Astrocyte of the cerebellum (primary cell): ENCODE measurements around the gene MTMR2.

Experiments
- DNase-seq: peaks from one replicate; pipeline ENCODE4 v3.0.0-alpha.2; 2011; ENCODE audit warnings: low read depth
- H3K4me3 ChIP-seq: 2 replicates; pipeline ENCODE4 v1.5.1; 2011; ENCODE audit warnings: mild to moderate bottlenecking, low read depth, low read length, moderate library complexity
- in situ Hi-C: cut with HindIII; loops from 2 replicates; pipeline ENCODE4 v1.10.0; 2017; ENCODE audit warnings: low sequenced_read_pairs
- TF ChIP-seq, protein P1 (sequence below): IDR thresholded peaks from 2 replicates; pipeline ENCODE4 v1.5.1; 2012; ENCODE audit warnings: low read length, low read depth, moderate library complexity, mild to moderate bottlenecking; ENCODE audit errors: missing control alignments

The MTMR2 gene

DNA sequence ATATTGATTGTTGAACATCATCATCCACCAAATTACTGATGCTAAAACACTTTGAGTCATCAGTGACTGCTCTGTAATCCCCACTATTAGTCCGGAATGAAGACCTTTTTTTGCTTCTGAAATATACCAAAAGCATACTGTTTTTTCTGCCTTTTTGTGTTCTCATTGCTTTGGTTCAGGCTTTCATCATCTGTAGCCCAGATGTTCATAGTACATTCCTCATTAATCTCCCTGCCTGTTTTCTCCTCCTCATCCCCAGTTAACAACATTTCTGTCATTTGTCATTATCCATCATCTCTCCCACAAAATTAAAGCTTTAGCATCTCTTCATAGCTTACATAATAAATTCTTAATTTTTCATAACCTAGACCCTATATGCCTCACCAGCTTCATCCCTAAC lies 124.4 kb downstream of the MTMR2 start:
- H3K4me3 ChIP-seq, result no peak overlapping the region
- TF ChIP-seq, protein P1, sequence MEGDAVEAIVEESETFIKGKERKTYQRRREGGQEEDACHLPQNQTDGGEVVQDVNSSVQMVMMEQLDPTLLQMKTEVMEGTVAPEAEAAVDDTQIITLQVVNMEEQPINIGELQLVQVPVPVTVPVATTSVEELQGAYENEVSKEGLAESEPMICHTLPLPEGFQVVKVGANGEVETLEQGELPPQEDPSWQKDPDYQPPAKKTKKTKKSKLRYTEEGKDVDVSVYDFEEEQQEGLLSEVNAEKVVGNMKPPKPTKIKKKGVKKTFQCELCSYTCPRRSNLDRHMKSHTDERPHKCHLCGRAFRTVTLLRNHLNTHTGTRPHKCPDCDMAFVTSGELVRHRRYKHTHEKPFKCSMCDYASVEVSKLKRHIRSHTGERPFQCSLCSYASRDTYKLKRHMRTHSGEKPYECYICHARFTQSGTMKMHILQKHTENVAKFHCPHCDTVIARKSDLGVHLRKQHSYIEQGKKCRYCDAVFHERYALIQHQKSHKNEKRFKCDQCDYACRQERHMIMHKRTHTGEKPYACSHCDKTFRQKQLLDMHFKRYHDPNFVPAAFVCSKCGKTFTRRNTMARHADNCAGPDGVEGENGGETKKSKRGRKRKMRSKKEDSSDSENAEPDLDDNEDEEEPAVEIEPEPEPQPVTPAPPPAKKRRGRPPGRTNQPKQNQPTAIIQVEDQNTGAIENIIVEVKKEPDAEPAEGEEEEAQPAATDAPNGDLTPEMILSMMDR, result no peak
- DNase-seq, result no peak
- in situ Hi-C loops, result no loop called here

DNA sequence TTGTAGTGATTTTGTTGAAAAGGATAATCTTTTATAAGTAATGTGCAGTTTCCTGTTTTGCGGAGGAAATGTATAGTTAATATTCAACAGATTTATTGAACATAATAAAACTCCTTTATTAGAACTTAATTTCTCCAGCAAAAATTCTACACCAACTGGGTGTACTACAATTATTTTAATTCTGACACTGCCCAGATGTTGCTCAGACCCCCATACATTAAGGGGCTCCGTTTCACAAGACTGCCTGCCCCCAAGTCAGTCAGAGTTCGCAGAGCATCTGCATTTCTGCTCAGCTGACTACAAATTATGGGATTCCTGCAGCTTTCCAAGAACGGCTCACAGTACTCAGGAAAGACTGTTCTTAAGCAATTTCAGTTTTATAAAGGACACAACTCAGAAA lies 127.4 kb downstream of the MTMR2 start:
- no peak overlapping the region for H3K4me3 ChIP-seq
- TF ChIP-seq, protein P1, result no peak
- DNase-seq, result no peak
- in situ Hi-C loops, result no loop called here

DNA sequence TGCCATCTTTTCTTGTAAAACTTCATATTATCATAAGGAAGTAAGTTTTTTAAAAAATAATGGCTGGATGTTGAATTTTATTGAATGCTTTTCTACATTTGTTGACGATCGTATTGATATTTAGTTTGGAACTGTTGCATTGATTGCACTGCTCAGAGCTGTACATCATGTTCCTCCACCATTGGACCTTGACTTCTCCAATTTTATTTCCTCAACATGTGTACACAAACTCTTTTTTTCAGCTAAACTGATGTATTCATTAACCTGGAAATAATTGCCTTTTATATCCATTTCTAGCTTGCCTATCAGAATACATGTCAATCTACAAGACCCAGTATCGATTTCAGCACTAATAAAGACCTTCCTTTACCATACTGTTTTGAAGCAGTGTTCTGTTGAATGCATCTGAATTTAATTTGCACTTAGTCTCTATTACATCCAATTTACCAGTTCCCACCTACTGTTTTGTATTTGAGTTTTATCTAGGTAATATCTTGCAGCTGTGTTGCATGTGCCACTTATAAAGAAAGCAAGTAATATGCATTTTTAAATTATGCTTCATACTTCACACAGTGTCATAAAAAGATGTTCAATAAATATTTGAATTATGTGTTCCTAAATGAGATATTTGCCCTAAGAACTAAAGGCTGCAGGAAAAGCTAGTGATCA lies 128.1 kb downstream of the MTMR2 start:
- H3K4me3 ChIP-seq, result no peak overlapping the region
- in situ Hi-C loops, result no loop called here
- DNase-seq, result no peak
- TF ChIP-seq, protein P1, result no peak

DNA sequence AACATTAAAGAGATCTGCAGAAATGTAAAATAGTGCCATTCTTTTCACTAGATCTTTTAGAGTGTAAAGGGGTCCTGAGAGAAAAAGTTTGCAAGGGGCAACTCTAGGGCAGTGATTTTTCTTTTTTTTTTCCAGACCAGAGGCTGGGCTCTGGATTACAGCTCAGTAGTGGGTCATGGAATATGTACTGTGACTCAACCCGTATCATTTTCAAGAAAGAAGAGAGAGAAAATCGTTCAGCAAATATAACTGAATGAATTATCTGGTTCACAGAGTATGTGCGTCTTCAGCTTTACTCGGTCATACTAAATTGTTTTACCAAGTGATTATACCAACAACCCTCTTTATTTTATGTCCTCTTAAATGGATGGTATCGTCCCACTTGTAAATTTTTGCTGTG lies 129.8 kb downstream of the MTMR2 start:
- DNase-seq, result no peak
- in situ Hi-C loops, result no loop called here
- H3K4me3 ChIP-seq, result no peak overlapping the region
- TF ChIP-seq, protein P1, result no peak

DNA sequence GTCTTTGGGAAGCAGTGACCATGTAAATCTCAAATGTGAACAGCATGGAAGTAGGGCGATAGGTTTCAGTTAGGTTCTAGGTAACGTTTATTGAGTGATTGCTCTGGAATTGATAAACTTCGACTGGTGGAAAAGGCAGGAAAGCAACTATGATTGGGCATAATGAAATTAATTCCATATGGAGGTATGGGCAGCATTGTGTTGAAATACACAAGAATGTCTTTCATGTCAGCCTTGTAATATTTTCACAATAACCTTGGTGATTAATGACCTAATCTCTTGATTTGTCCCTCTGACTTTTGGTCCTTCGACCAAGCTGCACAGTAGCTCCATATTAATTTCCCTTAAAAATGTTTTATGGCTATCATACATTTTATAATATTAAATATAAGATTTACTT lies 130.8 kb downstream of the MTMR2 start:
- in situ Hi-C loops, result no loop called here
- no peak for DNase-seq
- H3K4me3 ChIP-seq, result no peak overlapping the region
- TF ChIP-seq, protein P1, result no peak

DNA sequence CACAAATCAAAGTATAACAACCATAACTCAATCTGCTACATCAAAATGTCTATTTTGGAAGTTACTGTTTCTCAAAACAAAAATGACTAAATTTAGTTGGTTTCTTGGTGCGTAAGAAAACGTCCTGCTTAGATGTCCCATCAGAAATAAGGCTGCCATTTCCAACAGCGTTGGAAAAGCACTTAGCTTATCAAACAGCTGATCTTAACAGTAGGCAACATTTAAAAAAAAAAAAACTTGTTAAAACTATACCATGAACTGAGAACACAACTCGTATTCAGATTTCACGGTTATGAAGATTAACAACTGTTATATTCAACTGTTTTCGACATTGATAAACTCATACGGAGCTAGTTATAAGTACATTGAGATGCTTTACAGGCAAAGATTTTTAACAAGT lies 131.2 kb downstream of the MTMR2 start:
- no peak overlapping the region for H3K4me3 ChIP-seq
- in situ Hi-C loops, result no loop called here
- DNase-seq, result no peak
- TF ChIP-seq, protein P1, result no peak
